ENCODE data around the gene OGFR. TPM values are rescaled to one million over a fixed set of nuclear protein-coding genes. Genes with fewer than 3 reads are reported as not detected.

OGFR gene
- total RNA-seq, 1 donor from 2014 or later, result 57.6 TPM

DNA sequence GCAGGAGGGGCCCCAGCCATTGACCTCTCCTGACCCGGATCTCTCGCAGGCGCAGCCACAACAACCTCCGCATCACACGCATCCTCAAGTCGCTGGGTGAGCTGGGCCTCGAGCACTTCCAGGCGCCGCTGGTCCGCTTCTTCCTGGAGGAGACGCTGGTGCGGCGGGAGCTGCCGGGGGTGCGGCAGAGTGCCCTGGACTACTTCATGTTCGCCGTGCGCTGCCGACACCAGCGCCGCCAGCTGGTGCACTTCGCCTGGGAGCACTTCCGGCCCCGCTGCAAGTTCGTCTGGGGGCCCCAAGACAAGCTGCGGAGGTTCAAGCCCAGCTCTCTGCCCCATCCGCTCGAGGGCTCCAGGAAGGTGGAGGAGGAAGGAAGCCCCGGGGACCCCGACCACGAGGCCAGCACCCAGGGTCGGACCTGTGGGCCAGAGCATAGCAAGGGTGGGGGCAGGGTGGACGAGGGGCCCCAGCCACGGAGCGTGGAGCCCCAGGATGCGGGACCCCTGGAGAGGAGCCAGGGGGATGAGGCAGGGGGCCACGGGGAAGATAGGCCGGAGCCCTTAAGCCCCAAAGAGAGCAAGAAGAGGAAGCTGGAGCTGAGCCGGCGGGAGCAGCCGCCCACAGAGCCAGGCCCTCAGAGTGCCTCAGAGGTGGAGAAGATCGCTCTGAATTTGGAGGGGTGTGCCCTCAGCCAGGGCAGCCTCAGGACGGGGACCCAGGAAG lies 7.7 kb downstream of the OGFR start:
- TF ChIP-seq CTCF (conservative IDR thresholded peaks at IDR 0.05; ENCODE audit: low read depth, low read length), result no peak
- no peak for DNase-seq (ENCODE audit: low read depth)
- H3K4me3 ChIP-seq (ENCODE audit: low read depth, low read length), result no peak overlapping the region

DNA sequence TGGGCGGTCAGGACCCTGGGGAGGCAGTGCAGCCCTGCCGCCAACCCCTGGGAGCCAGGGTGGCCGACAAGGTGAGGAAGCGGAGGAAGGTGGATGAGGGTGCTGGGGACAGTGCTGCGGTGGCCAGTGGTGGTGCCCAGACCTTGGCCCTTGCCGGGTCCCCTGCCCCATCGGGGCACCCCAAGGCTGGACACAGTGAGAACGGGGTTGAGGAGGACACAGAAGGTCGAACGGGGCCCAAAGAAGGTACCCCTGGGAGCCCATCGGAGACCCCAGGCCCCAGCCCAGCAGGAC lies 8.2 kb downstream of the OGFR start:
- no peak overlapping the region for H3K4me3 ChIP-seq (ENCODE audit: low read depth, low read length)
- no peak for TF ChIP-seq CTCF (conservative IDR thresholded peaks at IDR 0.05; ENCODE audit: low read depth, low read length)
- DNase-seq (ENCODE audit: low read depth), result no peak

DNA sequence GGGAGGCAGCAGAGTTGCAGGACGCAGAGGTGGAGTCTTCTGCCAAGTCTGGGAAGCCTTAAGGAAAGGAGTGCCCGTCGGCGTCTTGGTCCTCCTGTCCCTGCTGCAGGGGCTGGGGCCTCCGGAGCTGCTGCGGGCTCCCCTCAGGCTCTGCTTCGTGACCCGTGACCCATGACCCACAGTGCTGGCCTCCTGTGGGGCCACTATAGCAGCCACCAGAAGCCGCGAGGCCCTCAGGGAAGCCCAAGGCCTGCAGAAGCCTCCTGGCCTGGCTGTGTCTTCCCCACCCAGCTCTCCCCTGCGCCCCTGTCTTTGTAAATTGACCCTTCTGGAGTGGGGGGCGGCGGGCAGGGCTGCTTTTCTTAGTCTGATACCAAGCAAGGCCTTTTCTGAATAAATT lies 9.0 kb downstream of the OGFR start:
- no peak for DNase-seq (ENCODE audit: low read depth)
- no peak overlapping the region for H3K4me3 ChIP-seq (ENCODE audit: low read depth, low read length)
- TF ChIP-seq CTCF (conservative IDR thresholded peaks at IDR 0.05; ENCODE audit: low read depth, low read length), result no peak

GRCh38 chr20:62814060-62814708 lies 9.5 kb downstream of the OGFR start:
- no peak for DNase-seq (ENCODE audit: low read depth)
- H3K4me3 ChIP-seq (ENCODE audit: low read depth, low read length), result no peak overlapping the region
- TF ChIP-seq CTCF (conservative IDR thresholded peaks at IDR 0.05; ENCODE audit: low read depth, low read length), result no peak

DNA sequence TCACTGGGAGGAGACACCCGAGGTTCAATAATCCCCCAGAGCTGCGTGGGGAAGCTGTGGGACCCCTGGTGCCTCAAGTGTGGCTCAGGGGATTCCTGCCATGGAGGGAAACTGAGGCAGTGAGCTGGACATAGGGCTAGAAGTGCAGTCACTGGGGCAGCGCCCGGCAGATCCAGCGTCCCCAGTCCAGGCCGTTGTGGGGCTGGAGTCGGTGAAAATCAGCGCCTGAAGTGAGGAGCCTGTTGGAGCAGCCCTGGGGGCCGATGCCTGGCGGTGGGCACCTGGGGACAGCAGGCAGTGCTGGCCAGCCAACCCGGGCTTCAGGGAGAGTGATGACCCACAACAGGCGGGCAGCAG lies 10.1 kb downstream of the OGFR start:
- TF ChIP-seq CTCF (conservative IDR thresholded peaks at IDR 0.05; ENCODE audit: low read depth, low read length), result no peak
- H3K4me3 ChIP-seq (ENCODE audit: low read depth, low read length), result no peak overlapping the region
- no peak for DNase-seq (ENCODE audit: low read depth)

GRCh38 chr20:62815066-62815991 lies 10.7 kb downstream of the OGFR start:
- no peak for TF ChIP-seq CTCF (conservative IDR thresholded peaks at IDR 0.05; ENCODE audit: low read depth, low read length)
- DNase-seq (ENCODE audit: low read depth), result no peak
- H3K4me3 ChIP-seq (ENCODE audit: low read depth, low read length), result no peak overlapping the region
